Measurements from ENCODE around the gene ATF1.
"Not testable (repeated sequence)": the region's sequence is repeated elsewhere in the genome, so short reads cannot be mapped to it uniquely, and the experiment has no call there.

The ATF1 gene

DNA sequence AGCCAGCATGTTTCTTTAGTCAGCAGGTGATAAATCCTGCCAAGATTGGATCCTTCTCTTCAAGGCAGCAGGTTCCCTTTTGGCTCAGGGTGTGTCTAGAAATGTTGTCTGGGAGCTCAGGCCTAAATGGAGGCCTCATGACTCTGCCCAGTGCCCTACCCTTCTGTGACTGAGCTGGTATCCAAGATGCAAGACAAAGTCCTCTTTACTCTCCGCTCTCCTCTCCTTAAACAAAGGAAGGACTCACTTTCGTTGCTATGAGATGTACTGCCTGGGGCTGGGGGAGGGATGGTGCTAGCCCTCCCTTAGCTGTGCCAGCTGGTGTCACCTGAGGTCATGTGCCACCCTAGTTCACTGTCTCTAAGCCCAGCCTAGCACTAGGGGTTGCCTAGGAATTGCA, 65.0 kb downstream of the ATF1 start:
- no peak for TF ChIP-seq MYC (IDR thresholded peaks at IDR 0.05; ENCODE audit: low read depth, low read length)
- TF ChIP-seq POLR2A (IDR thresholded peaks at IDR 0.05; ENCODE audit: extremely low read depth, insufficient read length) = no peak
- TF ChIP-seq, protein P1, sequence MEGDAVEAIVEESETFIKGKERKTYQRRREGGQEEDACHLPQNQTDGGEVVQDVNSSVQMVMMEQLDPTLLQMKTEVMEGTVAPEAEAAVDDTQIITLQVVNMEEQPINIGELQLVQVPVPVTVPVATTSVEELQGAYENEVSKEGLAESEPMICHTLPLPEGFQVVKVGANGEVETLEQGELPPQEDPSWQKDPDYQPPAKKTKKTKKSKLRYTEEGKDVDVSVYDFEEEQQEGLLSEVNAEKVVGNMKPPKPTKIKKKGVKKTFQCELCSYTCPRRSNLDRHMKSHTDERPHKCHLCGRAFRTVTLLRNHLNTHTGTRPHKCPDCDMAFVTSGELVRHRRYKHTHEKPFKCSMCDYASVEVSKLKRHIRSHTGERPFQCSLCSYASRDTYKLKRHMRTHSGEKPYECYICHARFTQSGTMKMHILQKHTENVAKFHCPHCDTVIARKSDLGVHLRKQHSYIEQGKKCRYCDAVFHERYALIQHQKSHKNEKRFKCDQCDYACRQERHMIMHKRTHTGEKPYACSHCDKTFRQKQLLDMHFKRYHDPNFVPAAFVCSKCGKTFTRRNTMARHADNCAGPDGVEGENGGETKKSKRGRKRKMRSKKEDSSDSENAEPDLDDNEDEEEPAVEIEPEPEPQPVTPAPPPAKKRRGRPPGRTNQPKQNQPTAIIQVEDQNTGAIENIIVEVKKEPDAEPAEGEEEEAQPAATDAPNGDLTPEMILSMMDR (IDR thresholded peaks at IDR 0.05; ENCODE audit: low read depth, low read length) = no peak
- TF ChIP-seq, protein P2, sequence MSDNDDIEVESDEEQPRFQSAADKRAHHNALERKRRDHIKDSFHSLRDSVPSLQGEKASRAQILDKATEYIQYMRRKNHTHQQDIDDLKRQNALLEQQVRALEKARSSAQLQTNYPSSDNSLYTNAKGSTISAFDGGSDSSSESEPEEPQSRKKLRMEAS (IDR thresholded peaks at IDR 0.05; ENCODE audit: low read depth, low read length) = no peak
- DNase-seq (ENCODE audit: low read depth) = no peak
- H3K4me3 ChIP-seq (ENCODE audit: low read depth, low read length) = no peak overlapping the region

DNA sequence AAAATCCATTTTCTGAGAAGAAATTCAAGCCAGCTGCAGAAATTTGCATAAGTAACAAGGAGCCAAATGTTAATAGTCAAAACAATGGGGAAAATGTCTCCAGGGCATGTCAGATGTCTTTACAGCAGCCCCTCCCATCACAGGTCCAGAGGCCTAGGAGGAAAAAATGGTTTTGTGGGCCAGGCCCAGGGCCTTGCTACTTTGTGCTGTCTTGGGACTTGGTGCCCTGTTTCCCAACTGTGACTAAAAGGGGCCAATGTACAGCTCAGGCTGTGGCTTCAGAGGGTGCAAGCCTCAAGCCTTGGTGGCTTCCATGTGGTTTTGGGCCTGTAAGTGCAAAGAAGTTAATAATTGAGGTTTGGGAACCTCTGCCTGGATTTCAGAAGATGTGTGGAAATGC, 69.9 kb downstream of the ATF1 start:
- H3K4me3 ChIP-seq (ENCODE audit: low read depth, low read length); DNase-seq (ENCODE audit: low read depth): not testable (repeated sequence)

DNA sequence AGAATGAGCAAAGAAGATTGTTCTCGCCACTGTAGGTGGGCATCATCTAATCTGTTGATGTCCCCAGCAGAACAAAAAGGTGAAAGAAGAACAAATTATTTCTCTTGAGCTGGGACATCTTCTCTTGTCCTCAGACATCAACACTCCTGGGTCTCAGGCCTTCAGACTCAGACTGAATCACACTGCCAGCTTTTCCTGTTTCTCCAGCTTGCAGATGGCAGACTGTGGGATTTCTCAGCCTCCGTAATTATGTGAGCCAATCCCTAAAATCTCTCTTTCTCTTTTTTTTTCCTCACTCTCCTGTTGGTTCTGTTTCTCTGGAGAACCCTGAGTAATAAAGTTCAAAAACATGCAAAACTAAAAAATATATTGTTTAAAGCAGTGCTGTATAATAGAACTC, 75.1 kb downstream of the ATF1 start:
- TF ChIP-seq, protein P2 (IDR thresholded peaks at IDR 0.05; ENCODE audit: low read depth, low read length) = no peak
- TF ChIP-seq POLR2A (IDR thresholded peaks at IDR 0.05; ENCODE audit: extremely low read depth, insufficient read length) (no peak), MYC (IDR thresholded peaks at IDR 0.05; ENCODE audit: low read depth, low read length) (no peak)
- TF ChIP-seq, protein P1 (IDR thresholded peaks at IDR 0.05; ENCODE audit: low read depth, low read length) = no peak
- no peak overlapping the region for H3K4me3 ChIP-seq (ENCODE audit: low read depth, low read length)
- no peak for DNase-seq (ENCODE audit: low read depth)

DNA sequence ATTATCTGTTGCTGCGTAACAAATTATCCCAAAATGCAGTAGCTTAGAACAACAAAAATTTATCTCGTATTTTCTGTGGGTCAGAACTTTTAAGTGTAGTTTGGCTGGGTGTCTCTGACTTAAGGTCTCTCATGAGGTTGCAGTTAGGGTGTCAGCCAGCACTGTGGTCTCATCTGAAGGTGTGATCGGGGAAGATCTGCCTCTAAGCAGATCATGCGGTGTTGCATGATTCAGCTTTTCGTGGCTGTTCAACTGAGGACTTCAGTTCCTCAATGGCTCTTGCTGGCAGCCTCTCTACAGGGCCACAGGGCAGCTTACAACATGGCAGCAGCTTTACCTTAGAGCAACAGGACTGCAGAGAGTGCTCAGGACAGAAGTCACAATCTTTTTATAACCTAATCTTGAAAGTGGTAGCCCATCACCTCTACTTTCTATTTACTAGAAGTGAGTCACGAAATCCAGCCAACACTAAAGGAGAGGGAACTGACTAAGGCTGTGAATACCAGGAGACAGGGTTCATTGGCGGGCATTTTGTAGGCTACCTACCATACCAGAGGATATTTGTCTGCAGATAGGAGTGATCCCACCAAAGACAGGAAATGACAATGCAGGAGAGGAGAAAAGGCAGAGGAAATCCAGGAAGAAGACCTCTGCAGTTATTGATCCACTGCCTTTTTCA, 77.0 kb downstream of the ATF1 start:
- TF ChIP-seq, protein P1 (IDR thresholded peaks at IDR 0.05; ENCODE audit: low read depth, low read length) = no peak
- TF ChIP-seq MYC (IDR thresholded peaks at IDR 0.05; ENCODE audit: low read depth, low read length) (no peak), POLR2A (IDR thresholded peaks at IDR 0.05; ENCODE audit: extremely low read depth, insufficient read length) (no peak)
- TF ChIP-seq, protein P2 (IDR thresholded peaks at IDR 0.05; ENCODE audit: low read depth, low read length) = no peak
- no peak overlapping the region for H3K4me3 ChIP-seq (ENCODE audit: low read depth, low read length)
- DNase-seq (ENCODE audit: low read depth) = peak; percentile 25

DNA sequence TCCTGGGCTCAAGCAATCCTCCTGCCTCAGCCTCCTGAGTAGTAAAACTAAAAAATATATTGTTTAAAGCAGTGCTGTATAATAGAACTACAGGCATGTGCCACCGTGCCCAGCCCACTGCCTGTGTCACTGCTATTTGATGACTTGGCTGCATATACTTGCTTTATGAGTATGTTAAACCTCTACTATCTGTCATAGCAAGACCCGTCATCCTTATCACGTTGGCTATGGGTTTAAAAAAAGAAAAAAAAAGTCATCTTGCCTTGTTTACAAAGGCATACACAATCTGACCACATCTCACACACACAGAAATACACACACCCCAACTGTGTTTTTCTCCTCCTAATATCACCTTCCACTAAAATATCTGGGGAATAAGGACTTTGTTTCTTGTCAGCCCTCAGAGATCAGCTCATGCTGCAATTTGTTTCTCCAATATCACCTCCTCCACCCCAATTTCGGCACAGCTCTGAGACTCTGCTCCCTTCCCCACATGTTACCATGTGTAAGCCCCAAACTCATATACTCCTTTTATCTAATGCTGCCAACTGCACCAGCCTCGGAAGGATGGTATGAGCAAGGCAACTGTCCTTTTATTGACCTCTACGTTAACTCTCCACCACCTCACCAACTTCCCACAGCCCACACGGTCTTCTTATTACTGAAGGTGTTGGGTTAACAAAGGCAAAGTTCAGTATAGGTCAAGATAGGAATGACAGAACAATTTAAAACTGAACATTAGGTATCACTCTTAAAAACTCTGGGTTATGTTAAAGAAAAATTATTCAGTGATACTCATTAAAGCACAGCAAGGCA, 78.0 kb downstream of the ATF1 start:
- TF ChIP-seq, protein P2 (IDR thresholded peaks at IDR 0.05; ENCODE audit: low read depth, low read length) = no peak
- TF ChIP-seq, protein P1 (IDR thresholded peaks at IDR 0.05; ENCODE audit: low read depth, low read length) = no peak
- TF ChIP-seq POLR2A (IDR thresholded peaks at IDR 0.05; ENCODE audit: extremely low read depth, insufficient read length) (no peak), MYC (IDR thresholded peaks at IDR 0.05; ENCODE audit: low read depth, low read length) (no peak)
- DNase-seq (ENCODE audit: low read depth) = no peak
- H3K4me3 ChIP-seq (ENCODE audit: low read depth, low read length) = no peak overlapping the region

All from NB4 (cell line).